RPMI7951 (cell line): ENCODE data around the gene GNB1. TPM values are rescaled to one million over a fixed set of nuclear protein-coding genes. Genes with fewer than 3 reads are reported as not detected.
A peak's percentile ranks its signal among the peaks of the same experiment; 100 is the strongest.
"Not testable (repeated sequence)": the region's sequence is repeated elsewhere in the genome, so short reads cannot be mapped to it uniquely, and the experiment has no call there.

ENCODE experiments used
- DNase-seq: peaks from one replicate; pipeline ENCODE4 v3.0.0-alpha.2; 2012; ENCODE audit warnings: low read depth
- total RNA-seq: library from RNA; depleted of rRNA; stranded (reverse); fragments of >200 nt; shearing (Covaris generic); gene quantifications from 2 replicates; pipeline ENCODE4 v1.2.3, GENCODE V29; 2014

GNB1 gene
- total RNA-seq, 1 experiment from 2014 or later = 97.9 TPM

DNA sequence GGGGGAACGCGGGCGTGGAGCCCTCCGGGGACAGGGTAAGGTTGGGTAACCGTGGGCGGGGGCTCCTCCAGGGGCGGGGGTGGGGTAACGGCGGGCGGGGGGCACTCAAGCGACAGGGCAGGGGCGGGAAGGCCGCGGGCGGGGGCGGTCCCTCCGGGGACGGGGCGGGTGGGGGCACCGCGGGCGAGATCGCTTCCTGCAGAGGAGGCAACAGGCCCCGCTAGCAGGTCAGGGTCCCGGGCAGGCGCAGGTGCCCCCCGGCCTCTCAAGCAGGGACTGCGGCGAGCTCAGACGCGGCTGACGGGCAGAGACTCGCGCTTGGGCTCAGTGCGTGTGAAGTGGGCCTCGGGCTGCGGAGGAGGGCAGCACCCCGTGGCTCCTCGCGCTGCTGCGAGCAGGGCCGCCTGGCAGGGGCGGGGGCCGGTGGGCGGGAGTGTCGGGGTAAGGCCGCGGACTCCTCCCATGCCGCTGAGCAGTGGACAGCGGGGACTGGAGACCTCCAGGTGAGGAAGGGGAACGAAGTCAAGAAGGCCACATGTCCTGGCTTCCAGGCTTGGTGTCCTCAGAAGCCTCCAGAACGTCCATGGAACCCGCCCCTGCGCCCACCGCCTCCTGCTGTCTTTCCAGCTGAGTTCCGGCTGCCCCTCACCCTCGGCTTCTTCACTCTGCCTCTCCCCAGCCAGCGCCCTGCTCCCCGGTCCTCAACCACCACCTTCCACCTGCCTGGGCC lies 627 bp upstream of the GNB1 start:
- peak; percentile 71 for DNase-seq

DNA sequence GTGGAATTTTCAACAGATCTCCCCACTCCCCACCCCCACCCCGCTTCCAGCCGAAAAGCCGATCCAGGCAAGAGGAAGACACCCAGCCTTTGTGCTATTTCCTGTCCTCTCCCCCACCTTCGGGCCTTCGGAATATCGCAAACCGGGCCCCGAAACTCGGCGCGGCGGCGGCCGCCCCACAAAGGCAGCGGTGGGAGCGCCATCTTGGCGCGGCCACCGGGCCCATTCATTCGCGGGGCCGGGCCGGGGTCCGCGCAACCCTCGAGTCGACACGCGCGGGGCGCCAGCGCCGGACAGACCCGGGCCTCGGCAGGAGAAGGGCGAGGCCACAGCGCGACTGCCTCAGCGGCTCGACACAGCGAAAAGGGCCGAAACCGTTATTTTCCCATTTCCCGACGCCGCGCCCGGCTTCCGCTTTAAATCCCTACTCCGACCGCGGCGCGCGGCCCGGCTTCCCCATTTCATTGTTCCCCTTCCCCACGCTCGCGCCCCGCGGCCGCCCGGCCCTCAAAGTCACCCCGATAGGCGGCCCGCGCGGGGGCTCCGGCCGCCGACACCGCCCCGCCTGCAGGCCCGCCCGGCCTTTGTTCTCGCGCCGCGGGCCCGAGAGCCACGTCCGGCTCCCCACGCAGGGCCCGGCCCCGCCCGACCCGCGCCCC lies 911 bp downstream of the GNB1 start:
- peak; percentile 45 for DNase-seq

DNA sequence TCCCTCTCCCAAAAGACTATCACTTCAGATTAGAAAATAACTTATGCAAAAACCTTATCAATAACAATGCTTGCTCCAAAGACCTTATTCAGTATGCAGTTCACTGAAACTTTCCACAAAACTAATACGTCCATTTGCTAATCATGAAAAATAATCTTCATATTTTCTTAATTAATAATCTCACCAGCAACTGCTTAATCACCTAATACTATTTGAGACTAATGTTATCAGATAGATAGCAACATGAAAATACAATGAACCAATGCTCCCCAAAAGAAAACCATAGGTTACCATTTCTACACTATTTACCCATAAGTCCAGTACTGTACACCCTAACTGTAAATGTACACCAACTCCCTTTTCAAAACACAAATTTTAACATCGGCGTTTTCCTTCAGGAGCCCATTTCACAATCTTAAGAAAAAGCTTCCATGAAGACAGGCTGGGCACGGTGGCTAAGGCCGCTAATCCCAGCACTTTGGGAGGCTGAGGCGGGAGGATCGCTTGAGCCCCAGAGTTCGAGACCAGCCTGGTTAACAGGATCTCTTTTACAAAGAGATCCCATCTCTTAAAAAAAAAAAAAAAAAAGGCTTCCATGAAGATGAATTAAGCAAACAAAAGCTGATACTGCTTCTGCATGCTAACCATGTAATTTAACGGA lies 1.7 kb downstream of the GNB1 start:
- DNase-seq = no peak

DNA sequence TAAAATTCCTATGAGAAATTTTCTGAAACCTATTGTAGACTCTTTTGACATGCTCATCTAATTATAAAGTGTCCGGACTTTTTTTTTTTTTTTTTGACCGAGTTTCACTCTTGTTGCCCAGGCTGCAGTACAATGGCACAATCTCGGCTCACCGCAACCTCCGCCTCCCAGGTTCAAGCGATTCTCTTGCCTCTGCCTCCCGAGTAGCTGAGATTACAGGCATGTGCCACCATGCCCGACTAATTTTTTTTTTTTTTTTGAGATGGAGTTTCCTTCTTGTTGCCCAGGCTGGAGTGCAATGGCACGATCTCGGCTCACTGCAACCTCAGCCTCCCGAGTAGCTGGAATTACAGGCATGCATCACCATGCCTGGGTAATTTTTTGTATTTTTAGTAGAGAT lies 7.0 kb downstream of the GNB1 start:
- DNase-seq = not testable (repeated sequence)

DNA sequence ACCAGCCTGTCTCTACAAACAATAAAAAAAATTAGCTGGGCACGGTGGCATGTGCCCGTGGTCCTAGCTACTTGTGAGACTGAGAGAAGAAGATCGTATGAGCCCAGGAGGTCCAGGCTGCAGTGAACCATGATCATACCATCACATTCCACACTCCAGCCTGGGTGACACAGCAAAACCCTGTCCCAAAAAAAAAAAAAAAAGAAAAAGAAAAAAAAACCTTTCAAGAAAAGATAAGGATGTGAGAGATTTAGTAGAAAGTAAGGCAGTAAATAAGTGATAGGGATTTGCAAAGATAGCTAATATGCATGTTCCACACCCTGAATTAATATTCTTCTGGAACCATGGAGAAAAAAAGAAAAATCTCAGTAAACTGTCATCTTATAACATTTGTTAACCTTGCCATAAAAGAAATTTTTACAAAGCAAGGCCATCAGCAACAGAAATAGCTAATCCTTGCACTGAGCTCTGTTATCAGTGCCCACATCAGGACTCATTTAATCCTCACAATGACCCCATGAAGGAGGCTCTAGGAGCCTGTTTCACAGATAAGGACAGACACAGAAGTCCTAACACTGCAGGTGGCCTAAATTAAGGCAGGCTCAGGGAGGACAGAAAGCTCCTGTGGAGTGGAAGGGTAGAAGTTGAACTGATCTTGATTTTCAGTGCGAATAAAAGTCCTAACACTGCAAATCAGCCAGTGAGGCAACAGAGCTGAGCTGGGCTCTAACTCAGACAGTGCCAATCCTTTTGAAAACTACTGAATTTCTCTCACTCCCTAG lies 7.6 kb downstream of the GNB1 start:
- no peak for DNase-seq

DNA sequence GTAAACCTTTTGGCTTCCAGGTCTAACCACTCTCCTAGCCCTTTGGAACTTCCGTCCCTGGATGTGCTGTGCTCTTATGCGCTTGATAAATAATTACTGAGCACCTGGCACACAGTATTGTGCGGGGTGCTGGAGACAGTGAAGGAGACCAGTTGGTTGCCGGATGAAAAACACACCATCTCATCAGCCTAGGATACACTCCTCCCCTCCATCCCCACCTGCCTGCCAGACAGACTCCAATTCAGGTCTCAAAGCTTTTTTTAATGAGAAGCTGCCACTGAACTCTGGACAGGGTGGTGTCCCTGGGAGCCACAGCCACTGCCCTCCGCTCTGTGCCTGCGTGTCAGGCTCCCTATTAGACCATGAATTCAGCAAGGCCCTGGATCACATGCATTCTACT lies 9.2 kb downstream of the GNB1 start:
- DNase-seq = no peak

DNA sequence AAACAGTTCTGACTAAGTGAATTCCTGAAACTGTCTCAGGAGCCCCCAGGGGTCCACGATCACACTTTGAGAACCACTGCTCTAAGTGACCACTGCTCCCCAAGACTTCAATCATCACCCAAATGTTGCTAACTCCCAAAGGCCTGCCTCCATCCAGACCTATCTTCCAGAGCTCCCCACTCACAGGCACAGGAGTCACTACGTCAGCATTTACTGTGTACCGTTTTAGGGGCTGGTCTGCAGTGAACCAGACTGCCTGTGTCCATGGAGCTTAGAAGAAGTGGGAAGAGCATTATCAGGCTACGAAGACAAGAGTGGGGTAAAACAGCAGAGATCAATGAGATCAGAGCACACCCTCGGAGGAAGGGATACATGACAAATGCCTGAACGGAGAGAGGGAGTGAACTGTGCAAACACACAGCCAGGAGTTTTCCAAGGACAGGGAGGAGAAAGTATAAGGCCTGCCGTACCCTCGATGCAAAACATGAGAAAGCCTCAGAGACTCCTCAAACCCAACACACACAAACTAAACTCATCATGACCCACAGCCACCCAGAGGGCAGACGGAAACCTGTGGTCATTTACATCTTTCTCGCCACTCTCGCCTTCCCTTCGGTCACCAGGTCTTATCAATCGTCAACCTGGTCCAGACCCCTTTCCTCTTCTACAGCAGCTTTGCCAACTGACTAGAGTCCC lies 10.1 kb downstream of the GNB1 start:
- no peak for DNase-seq

DNA sequence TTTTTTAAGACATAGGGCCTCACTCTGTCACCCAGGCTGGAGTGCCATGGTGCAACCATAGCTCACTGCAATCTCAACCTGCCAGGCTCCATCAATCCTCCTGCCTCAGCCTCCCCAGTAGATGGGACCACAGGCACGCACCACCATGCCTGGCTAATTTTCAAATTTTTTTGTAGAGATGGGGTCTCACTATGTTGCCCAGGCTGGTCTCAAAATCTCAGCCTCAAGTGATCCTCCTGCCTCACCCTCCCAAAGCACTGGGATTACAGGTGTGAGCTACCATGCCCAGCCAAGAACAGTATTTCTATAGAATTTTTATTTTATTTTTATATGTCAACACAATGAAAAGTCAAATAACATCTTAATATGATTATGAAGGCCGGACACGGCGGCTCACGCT lies 10.9 kb downstream of the GNB1 start:
- no peak for DNase-seq

DNA sequence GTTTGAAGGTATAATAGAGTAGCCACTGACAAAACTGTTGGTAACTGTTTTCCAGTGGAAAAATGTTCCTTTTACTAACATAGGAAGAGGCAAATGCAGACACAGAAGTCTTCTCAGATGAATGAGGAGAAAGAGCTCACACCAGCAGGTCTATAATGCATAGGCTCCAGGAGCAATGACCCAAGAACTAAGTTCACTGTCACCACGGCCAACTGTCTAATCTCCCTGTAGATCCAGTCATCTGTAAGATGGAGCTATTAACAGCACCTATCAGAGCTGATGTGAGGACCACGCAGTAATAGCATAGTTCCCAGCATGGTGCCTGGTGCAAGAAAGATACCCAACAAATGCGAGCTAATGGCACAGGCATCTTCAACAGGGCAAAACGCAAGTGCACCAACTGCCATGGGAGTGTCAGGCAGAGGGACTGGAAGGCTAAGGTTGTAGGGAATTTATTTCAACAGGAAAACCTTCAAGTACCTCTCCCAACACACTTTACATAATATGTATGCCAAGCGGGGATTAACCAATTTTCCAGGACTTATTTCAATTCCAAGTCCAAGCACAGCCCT lies 12.9 kb downstream of the GNB1 start:
- DNase-seq = no peak

DNA sequence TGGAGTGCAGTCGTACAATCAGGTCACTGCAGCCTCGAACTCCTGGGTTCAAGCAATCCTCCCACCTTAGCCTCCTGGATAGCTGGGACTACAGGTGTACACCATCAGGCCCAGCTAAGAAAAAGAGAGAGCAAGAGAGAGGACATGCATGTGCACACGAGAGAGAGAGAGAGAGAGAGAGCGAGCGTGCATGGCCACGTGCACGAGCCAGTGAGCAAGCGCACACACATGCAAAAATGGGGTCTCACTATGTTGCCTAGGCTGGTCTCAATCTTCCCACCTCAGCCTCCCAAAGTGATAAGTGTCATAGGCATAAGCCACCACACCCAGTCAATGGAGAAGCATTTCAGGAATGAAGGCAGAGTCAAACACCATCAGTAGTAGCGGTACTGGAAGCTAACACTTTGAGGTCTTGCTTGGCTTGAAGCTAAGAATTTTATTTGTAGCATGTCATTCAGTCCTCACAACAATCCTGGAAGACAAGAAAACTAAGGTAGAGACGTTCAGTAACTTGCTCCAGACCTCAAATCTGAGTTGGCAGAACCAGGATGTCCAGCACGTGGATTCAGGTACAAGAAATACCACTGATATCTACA lies 14.5 kb downstream of the GNB1 start:
- DNase-seq = no peak

DNA sequence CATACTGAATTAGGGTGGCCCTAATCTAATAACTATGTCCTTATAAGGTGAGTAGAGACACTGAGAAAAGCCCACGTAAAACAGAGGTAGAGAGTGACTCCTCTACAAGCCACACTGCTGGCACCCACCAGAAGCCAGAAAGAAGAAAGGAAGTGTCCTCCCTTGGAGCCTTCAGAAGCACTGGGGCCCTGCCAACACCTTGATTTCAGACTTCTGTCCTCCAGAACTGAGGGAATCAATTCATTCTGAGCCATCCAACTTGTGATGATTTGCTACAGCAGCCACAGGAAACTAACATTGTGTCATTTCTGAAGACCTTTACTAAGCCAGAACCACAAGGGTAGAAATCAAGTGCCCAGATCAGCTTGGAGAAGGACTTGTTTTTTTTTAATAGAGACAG lies 15.0 kb downstream of the GNB1 start:
- DNase-seq = no peak

DNA sequence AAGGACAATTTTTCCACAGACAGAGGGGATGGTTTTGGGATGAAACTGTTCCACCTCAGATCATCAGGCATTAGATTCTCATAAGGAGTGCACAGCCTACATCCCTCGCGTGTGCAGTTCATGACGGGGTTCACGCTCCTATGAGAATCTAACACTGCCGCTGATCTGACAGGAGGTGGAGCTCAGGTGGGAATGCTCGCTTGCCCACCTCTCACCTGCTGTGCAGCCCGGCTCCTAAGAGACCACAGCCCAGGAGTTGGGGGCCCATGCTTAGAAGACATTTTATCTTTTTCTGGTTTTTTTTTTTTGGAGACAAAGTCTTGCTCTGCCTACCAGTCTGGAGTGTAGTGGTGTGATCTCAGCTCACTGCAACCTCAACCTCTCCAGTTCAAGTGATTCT lies 16.0 kb downstream of the GNB1 start:
- DNase-seq = no peak

DNA sequence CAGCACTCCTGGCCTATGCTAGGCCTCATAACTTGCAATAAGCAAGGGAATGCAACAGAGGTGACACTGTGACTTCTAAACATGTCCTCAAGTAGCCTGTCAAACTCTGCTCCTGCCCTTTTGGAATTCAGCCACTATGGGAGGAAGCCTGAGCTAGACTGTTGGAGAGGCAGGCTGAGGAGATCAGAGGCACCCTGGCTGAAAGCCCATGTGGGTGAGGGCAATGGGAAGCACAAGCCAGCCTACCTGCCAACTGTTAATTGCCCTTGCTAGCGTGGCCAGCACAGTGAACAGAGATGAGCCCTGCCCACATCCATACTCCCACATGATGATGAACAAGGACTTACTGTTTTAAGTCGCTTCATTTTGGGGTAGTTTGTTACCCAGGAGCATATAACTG lies 17.7 kb downstream of the GNB1 start:
- no peak for DNase-seq

DNA sequence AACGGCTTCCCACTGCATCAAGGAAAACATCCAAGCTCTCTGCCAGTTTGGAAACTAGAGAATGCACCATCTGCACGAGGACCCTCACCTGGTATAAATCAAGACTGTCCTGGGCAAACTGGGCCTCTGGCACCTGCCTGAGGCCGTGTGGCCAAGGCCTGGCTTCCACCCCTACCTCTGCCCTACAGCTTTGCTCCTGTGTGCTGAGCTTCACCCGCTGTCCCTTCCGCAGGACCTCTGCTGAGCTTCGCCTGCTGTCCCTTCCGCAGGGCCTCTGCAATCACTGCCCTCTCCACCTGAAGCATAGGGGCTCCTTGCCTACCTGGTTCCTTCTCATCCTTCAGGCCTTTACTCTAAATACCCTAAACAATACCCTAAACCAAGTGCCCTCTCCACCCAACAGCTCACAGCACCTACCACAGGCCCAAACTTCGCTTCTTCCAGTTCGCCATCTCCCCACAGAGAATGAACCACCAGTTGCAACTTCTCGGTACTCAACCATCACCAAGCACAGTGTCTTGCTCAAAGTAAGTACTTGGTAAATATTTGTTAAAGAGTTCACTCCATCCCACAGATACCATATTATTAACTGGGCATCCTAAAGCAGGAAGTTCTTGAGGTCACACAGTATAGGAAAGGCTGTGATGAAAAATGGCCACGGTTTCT lies 18.4 kb downstream of the GNB1 start:
- DNase-seq = no peak

DNA sequence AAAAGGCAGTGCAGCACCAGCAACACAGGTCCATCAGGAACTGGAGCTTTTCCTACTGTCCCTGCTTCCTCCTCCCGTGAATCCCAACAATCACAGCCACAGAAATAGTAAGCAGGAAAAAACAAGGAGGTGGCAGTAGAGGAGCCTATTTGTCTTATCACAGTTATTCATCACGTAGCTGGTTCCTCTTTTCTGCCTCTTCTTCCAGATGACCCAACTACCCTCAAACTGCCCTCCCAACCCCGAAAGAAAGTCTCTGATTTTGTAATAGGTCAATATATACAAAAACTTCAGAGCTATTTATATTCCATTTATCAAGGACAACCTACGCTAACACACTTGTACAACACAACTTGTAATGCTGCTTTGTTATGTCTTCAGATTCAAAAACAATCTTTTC lies 21.4 kb downstream of the GNB1 start:
- DNase-seq = no peak

DNA sequence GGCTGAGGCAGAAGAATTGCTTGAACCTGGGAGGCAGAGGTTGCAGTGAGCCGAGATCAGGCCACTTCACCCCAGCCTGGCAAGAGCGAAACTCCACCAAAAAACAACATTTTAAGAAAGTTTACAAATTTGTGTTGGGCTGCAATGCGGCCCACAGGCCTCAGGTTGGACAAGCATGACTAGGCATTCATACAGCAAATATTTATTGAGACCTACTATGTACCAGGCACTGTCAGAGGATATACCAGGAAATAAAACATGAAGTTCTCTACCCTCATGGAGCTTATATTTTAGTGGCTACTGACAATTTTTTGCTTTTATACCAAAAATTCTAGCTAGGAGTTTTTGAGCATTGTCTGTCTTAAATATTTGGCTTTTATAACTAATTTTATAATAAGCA lies 23.7 kb downstream of the GNB1 start:
- DNase-seq = no peak

DNA sequence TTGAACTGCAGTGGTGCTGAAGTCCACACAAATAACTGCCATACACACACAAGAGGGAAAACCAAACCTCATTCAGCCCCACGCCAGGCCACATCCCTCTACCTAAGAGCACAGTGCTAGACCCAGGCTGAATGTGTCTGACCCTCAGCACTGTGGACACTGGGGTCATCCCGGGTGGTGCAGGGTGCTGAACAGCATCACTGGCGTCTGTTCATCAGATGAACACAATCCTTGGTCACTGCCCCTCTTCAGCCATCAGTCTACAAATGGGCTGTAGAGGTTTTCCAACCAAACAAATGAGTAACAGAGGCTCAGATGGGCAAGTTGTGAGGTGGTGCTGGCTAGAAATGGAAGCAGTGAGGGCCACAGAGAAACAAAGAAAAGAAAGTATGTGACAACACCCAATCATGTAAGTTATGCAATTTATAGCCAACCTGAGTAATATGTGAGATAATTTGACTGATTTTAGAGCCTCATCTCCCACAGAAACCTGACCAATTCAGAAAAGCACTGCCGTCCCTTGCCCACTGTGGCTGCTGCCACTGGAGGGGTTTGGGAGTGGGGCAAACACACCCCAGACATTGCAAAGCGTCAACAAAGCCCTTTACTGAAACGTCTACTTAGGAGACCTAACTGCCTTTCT lies 27.9 kb downstream of the GNB1 start:
- DNase-seq = no peak

DNA sequence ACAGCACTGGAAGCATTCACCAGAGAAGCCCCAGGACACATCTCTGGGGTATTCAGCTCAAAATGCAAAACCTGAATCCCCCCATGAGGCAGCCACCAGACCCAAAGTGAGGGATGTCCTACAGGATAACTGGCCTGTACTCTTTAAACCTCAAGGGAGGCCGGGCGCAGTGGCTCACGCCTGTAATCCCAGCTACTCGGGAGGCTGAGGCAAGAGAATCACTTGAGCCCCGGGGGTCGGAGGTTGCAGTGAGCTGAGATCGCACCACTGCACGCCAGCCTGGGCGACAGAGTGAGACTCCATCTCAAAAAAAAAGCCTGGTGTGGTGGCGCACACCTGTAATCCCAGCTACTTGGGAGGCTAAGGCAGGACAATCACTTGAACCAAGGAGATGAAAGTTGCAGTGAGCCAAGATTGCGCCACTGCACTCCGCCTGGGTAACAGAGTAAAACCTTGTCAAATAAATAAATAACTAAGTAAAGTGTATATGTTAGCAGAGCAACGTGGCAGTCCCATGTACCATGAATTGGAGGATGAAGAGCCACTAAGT lies 29.1 kb downstream of the GNB1 start:
- DNase-seq = not testable (repeated sequence)

DNA sequence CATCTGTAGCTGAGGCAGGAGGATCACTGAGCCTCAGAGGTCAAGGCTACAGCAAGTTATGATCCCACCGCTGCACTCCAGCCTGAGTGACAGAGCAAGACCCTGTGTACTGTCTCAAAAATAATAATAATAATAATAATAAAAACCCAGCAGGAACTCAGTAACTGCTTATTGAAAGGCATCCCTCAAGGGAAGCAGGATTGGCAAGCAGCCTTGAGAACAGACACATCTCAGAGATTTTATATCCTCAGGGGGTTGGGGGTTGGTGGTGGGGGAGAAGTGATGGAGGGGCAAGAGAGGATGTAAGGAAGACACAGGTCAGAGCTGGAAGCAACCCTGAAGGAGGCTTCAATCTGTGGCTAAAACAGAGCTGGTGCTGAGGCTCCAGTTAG lies 29.6 kb downstream of the GNB1 start:
- no peak for DNase-seq
